Right lobe of liver (tissue), 6 donors: ENCODE data around the gene APAF1. TPM values are rescaled to one million over a fixed set of nuclear protein-coding genes. Genes with fewer than 3 reads are reported as not detected.

ENCODE experiments used
- ATAC-seq, 4 donors: fragments of 200-7000 bp; cut with Tn5 transposase; one replicate each; pipeline ENCODE4 v1.9.1; 2020; ENCODE audit warnings: mild to moderate bottlenecking in 4 of 4, moderate library complexity in 4 of 4
- DNase-seq, 3 donors: peaks; one replicate each; pipeline ENCODE4 v3.0.0-alpha.2; 2020
- H3K27ac ChIP-seq, 3 donors: fragments of 200-600 bp; one replicate each; pipeline ENCODE4 v1.8.0; 2022
- H3K27me3 ChIP-seq, 2 donors: fragments of 200-600 bp; one replicate each; pipeline ENCODE4 v1.8.0; 2022
- H3K36me3 ChIP-seq, 4 donors: fragments of 200-600 bp; sonication (generic) in 1 of 4; one replicate each; pipeline versions ENCODE4 v1.5.1 to v1.8.0; 2017 to 2022; ENCODE audit warnings: control low read depth in 1 of 4
- H3K4me1 ChIP-seq, 4 donors: fragments of 200-600 bp; sonication (generic) in 1 of 4; one replicate each; pipeline versions ENCODE4 v1.5.1 to v1.8.0; 2017 to 2022; ENCODE audit warnings: control low read depth in 1 of 4
- H3K4me3 ChIP-seq, 3 donors: fragments of 200-600 bp; one replicate each; pipeline ENCODE4 v1.8.0; 2022
- H3K9me3 ChIP-seq, 4 donors: fragments of 200-600 bp; sonication (generic) in 1 of 4; one replicate each; pipeline versions ENCODE4 v1.5.1 to v1.8.0; 2017 to 2022; ENCODE audit warnings: control low read depth in 1 of 4
- CTCF ChIP-seq, 4 donors: fragments of 200-600 bp in 3 of 4; fragments of 450-650 bp in 1 of 4; IDR thresholded peaks; one replicate each; pipeline versions ENCODE4 v1.5.1 to v1.8.0; 2016 to 2022; ENCODE audit warnings: antibody characterized with exemption in 4 of 4, mild to moderate bottlenecking in 2 of 4
- POLR2A ChIP-seq: fragments of 450-650 bp; IDR thresholded peaks from one replicate; pipeline ENCODE4 v1.6.1; 2017; ENCODE audit warnings: antibody characterized with exemption, mild to moderate bottlenecking
- WGBS: methylation state at CpG from one replicate; pipeline ENCODE4 v1.1.6; 2018; ENCODE audit warnings: low coverage, low lambda C conversion rate; ENCODE audit not compliant: insufficient coverage; ENCODE audit errors: missing lambda C conversion rate; 5-methylcytosine and 5-hydroxymethylcytosine counted together
- intact Hi-C, 2 donors: fragments of 100-400 bp; cut with DNase I; formaldehyde crosslinking; loops; one replicate each; pipeline versions ENCODE4 v1.11.2 to v1.14.1; 2022
- total RNA-seq, 6 experiments: library from RNA; depleted of rRNA in 2 of 6; stranded (reverse); fragments of >200 nt in 2 of 6; fragmentation: NEBNext Ultra II Directional in 3 of 6; extraction: Animal tissue kit (Norgen Biotek cat#: 25700) in 3 of 6; gene quantifications; one replicate each; pipeline versions ENCODE4 v1.1.0 to v1.2.4, GENCODE V29; 2016 to 2023
- donor health status: DM: no; HTN: yes; CAD: no.
- donor health status: DM: no; HTN: no; CAD: no.
- donor health status: DM: no; HTN: no; CAD: no.
- donor health status: DM: no; HTN: yes; CAD: no.
- donor health status: DM: no; HTN: yes; CAD: no.

The APAF1 gene
- total RNA-seq, 6 experiments from 2014 or later, result 4.5 to 12.3 (median 7.1) TPM

- H3K27me3 ChIP-seq, result no peaks in the 10 kb centered on the region
- TF ChIP-seq POLR2A, result no peak
- TF ChIP-seq CTCF (IDR thresholded peaks at IDR 0.05), result no peak
- H3K4me1 ChIP-seq, result no peaks in the 10 kb centered on the region
- H3K4me3 ChIP-seq, result no peak overlapping the region
- intact Hi-C loops, result no loop called here
- H3K27ac ChIP-seq, result no peak overlapping the region
- no peaks in the 10 kb centered on the region for H3K9me3 ChIP-seq
- DNase-seq, result no peak
- 68% methylated on average over 3 of the region's 4 CpGs for WGBS
- H3K36me3 ChIP-seq, result no peaks in the 10 kb centered on the region
- no peak for ATAC-seq
These were observed 112.4 kb downstream of the APAF1 start for GRCh38 chr12:98757455-98757854.

GRCh38 chr12:98758331-98758730 is 113.2 kb downstream of the APAF1 start:
- Histone ChIP-seq H3K27me3 (no peaks in the 10 kb centered on the region), H3K36me3 (no peaks in the 10 kb centered on the region), H3K4me3 (no peak overlapping the region), H3K27ac (no peak overlapping the region), H3K9me3 (no peaks in the 10 kb centered on the region), H3K4me1 (no peaks in the 10 kb centered on the region)
- TF ChIP-seq POLR2A, result no peak
- TF ChIP-seq CTCF (IDR thresholded peaks at IDR 0.05), result no peak
- ATAC-seq (peak in 1 of 4 donors; percentile 38), DNase-seq (no peak)
- 65% methylated on average over 3 of the region's 3 CpGs for WGBS
- intact Hi-C loops, result no loop called here

- TF ChIP-seq POLR2A (no peak), CTCF (IDR thresholded peaks at IDR 0.05) (no peak)
- WGBS, result 88% methylated on average over 4 of the region's 4 CpGs
- H3K27ac ChIP-seq, result no peak overlapping the region
- DNase-seq (no peak), ATAC-seq (no peak)
- no peaks in the 10 kb centered on the region for H3K4me1 ChIP-seq
- intact Hi-C loops, result no loop called here
- H3K27me3 ChIP-seq, result no peaks in the 10 kb centered on the region
- no peak overlapping the region for H3K4me3 ChIP-seq
- H3K9me3 ChIP-seq, result no peaks in the 10 kb centered on the region
- H3K36me3 ChIP-seq, result no peaks in the 10 kb centered on the region
These were observed 118.6 kb downstream of the APAF1 start for GRCh38 chr12:98763656-98764055.

- no peak overlapping the region for H3K27ac ChIP-seq
- TF ChIP-seq CTCF (IDR thresholded peaks at IDR 0.05), result no peak
- TF ChIP-seq POLR2A, result no peak
- no peaks in the 10 kb centered on the region for H3K36me3 ChIP-seq
- 61% methylated on average over 9 of the region's 9 CpGs for WGBS
- DNase-seq, result no peak
- H3K4me1 ChIP-seq, result no peaks in the 10 kb centered on the region
- no peaks in the 10 kb centered on the region for H3K9me3 ChIP-seq
- no peaks in the 10 kb centered on the region for H3K27me3 ChIP-seq
- no peak overlapping the region for H3K4me3 ChIP-seq
- intact Hi-C loops, result no loop called here
- ATAC-seq, result no peak
These were observed 122.2 kb downstream of the APAF1 start for GRCh38 chr12:98767248-98767647.

- intact Hi-C loops, result no loop called here
- DNase-seq (no peak), ATAC-seq (no peak)
- Histone ChIP-seq H3K4me1 (no peaks in the 10 kb centered on the region), H3K9me3 (no peaks in the 10 kb centered on the region), H3K27ac (no peak overlapping the region), H3K4me3 (no peak overlapping the region), H3K27me3 (no peaks in the 10 kb centered on the region), H3K36me3 (no peaks in the 10 kb centered on the region)
- TF ChIP-seq POLR2A (no peak), CTCF (IDR thresholded peaks at IDR 0.05) (no peak)
These were observed 124.0 kb downstream of the APAF1 start for GRCh38 chr12:98769068-98769467.
